ENCODE measurements around the gene LIMD2. TPM values are rescaled to one million over a fixed set of nuclear protein-coding genes. Genes with fewer than 3 reads are reported as not detected.

The LIMD2 gene
- total RNA-seq, 1 donor from 2014 or later, result 65.1 TPM

DNA sequence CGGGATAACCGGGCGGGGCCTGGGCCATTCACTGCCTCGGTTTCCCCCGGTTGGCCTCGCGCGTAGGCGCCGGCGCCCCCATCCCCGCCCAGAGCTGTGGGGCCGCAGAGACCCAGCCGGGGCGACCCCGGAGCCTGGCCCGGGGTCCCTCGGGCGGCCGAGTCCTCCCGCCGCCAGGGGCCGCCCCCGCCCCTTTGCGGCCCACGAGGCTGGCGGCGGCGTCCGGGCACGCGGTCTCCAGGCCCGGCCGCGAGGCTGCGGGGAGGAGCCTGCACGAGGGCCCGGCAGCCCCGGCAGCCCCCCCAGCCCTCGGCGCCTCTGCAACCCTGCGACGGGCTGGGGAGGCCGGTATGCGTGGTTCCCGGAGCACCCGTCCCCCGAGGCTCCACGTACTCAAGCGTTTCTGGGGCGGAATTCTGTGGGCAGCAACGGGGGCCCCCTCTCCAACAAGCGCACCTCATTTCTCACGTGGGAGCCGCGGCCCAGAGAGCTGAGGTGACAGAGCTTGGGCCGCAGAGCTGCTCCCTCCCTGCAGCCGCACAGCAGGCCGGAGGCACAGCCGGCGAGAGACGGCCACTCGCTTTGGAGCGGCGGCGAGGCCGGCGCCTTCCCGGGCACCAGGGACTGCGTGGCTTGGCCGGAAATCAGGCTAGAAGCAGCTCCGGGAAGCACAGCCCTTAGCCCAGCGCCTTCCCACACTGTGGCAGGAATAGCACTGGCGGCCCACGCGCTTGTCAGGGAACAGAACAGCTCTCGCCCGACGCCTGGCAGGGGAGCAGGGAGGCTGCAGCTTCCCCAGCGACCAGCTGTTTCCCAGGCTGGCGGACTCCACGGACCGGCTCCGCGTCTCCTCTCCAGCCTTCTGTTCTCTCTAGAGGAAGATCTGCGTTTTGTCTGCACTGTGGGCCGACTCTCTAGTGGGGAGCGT lies 867 bp upstream of the LIMD2 start:
- H3K27ac Mint-ChIP-seq, result no peak overlapping the region
- no peaks in the 10 kb centered on the region for H3K9me3 Mint-ChIP-seq
- H3K36me3 Mint-ChIP-seq, result peaks cover 10% of the 10 kb centered on the region
- H3K4me1 Mint-ChIP-seq (ENCODE audit: unreplicated experiment), result peaks cover 21% of the 10 kb centered on the region
- H3K27me3 Mint-ChIP-seq, result no peaks in the 10 kb centered on the region
- TF ChIP-seq, protein P1, sequence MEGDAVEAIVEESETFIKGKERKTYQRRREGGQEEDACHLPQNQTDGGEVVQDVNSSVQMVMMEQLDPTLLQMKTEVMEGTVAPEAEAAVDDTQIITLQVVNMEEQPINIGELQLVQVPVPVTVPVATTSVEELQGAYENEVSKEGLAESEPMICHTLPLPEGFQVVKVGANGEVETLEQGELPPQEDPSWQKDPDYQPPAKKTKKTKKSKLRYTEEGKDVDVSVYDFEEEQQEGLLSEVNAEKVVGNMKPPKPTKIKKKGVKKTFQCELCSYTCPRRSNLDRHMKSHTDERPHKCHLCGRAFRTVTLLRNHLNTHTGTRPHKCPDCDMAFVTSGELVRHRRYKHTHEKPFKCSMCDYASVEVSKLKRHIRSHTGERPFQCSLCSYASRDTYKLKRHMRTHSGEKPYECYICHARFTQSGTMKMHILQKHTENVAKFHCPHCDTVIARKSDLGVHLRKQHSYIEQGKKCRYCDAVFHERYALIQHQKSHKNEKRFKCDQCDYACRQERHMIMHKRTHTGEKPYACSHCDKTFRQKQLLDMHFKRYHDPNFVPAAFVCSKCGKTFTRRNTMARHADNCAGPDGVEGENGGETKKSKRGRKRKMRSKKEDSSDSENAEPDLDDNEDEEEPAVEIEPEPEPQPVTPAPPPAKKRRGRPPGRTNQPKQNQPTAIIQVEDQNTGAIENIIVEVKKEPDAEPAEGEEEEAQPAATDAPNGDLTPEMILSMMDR (conservative IDR thresholded peaks at IDR 0.05), result peak; percentile 48
- peak overlapping the region; percentile 75 for H3K4me3 Mint-ChIP-seq
- DNase-seq (ENCODE audit: extremely low spot score, unreplicated experiment), result no peak

GRCh38 chr17:63698886-63699637 lies 863 bp downstream of the LIMD2 start:
- Mint-ChIP-seq H3K9me3 (no peaks in the 10 kb centered on the region), H3K27ac (no peak overlapping the region), H3K4me1 (ENCODE audit: unreplicated experiment) (peaks cover 17% of the 10 kb centered on the region), H3K27me3 (no peaks in the 10 kb centered on the region), H3K4me3 (peak overlapping the region; percentile 87), H3K36me3 (peaks cover 10% of the 10 kb centered on the region)
- TF ChIP-seq, protein P1 (conservative IDR thresholded peaks at IDR 0.05), result no peak
- DNase-seq (ENCODE audit: extremely low spot score, unreplicated experiment), result no peak

GRCh38 chr17:63698381-63698885 lies 1.5 kb downstream of the LIMD2 start:
- no peaks in the 10 kb centered on the region for H3K9me3 Mint-ChIP-seq
- DNase-seq (ENCODE audit: extremely low spot score, unreplicated experiment), result no peak
- peaks cover 12% of the 10 kb centered on the region for H3K4me1 Mint-ChIP-seq (ENCODE audit: unreplicated experiment)
- H3K4me3 Mint-ChIP-seq, result peak overlapping the region; percentile 87
- H3K27me3 Mint-ChIP-seq, result no peaks in the 10 kb centered on the region
- H3K36me3 Mint-ChIP-seq, result peaks cover 6% of the 10 kb centered on the region
- H3K27ac Mint-ChIP-seq, result no peak overlapping the region
- TF ChIP-seq, protein P1 (conservative IDR thresholded peaks at IDR 0.05), result no peak

DNA sequence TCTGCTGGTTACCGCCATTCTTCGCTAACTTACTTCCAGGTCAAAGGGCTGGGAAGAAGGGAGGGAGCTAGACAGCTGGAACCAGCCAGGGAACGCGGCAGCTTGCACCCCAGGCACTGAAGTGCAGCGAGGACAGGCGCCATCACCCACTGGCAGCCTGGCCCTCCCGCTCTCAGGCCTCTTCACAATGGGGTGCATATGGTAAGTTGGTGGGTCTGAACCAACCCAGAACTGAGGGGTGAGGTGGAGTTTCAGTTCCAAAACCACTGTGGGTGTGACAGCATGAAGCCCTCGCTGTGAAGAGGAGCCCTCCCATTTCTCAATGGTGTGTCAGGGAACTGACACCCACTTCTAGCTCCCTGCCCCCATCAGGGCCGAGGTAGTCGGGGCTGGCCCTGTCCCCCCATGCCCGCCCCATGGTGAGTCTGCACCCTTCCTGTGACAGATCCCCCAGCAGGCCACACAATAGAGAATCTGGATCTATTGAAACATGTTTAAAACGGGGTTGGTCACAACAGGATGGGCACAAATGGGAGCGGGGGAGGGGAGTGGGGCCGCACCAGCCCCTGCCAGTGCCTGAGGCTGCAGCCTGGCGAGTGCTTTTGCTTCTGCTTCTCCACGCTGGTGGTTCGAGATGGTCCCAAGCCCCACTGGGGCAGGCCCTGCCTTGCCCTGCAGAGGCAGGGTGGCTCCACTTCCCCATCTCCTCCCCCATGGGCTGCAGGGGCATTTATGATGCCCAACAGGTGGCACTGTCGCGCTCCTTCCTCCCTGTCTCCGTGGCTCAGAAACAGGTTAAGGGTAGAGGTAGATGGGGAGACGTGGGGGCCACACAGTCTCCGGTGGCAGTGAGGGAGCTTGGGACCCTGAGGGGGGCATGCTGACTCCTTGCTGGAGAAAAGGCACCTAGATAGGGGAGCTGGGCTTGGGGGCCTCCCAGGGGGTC lies 2.3 kb downstream of the LIMD2 start:
- TF ChIP-seq, protein P1 (conservative IDR thresholded peaks at IDR 0.05), result peak; percentile 58
- H3K36me3 Mint-ChIP-seq, result peaks cover 5% of the 10 kb centered on the region
- H3K27me3 Mint-ChIP-seq, result no peaks in the 10 kb centered on the region
- H3K4me3 Mint-ChIP-seq, result peak overlapping the region; percentile 63
- no peaks in the 10 kb centered on the region for H3K9me3 Mint-ChIP-seq
- peaks cover 6% of the 10 kb centered on the region for H3K4me1 Mint-ChIP-seq (ENCODE audit: unreplicated experiment)
- no peak for DNase-seq (ENCODE audit: extremely low spot score, unreplicated experiment)
- H3K27ac Mint-ChIP-seq, result no peak overlapping the region

Measured in type B pancreatic cell (in vitro differentiated cells).